ENCODE measurements around the gene MIGA2.
"Not testable (repeated sequence)": the region's sequence is repeated elsewhere in the genome, so short reads cannot be mapped to it uniquely, and the experiment has no call there.

The MIGA2 gene

GRCh38 chr9:129103595-129103965 lies 67.2 kb downstream of the MIGA2 start:
- DNase-seq = no peak

DNA sequence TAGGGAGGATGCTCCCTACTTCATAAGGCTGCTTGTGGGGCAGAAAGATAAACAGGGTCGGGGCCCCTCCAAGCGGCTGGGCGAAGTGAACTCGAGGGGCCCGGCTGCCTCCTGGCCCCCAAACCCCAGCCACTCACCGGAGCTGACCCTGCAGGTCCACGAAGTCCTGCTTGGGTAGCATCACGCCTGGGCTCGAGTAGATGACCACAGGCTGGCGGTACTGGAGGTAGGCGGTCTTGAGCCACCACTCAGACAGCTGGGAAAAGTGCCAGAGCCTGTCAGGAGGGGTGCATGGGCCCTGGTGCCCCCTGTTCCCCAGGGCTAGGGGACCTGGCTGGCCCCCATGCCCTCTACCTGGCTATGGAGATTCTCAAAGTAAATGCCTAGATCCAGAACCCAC lies 67.6 kb downstream of the MIGA2 start:
- no peak for DNase-seq

- no peak for DNase-seq
Observed at GRCh38 chr9:129105857-129106694, 69.7 kb downstream of the MIGA2 start.

- DNase-seq = no peak
Observed at GRCh38 chr9:129107651-129108050, 71.2 kb downstream of the MIGA2 start.

- DNase-seq = no peak
Observed at GRCh38 chr9:129108083-129108804, 71.8 kb downstream of the MIGA2 start.

DNA sequence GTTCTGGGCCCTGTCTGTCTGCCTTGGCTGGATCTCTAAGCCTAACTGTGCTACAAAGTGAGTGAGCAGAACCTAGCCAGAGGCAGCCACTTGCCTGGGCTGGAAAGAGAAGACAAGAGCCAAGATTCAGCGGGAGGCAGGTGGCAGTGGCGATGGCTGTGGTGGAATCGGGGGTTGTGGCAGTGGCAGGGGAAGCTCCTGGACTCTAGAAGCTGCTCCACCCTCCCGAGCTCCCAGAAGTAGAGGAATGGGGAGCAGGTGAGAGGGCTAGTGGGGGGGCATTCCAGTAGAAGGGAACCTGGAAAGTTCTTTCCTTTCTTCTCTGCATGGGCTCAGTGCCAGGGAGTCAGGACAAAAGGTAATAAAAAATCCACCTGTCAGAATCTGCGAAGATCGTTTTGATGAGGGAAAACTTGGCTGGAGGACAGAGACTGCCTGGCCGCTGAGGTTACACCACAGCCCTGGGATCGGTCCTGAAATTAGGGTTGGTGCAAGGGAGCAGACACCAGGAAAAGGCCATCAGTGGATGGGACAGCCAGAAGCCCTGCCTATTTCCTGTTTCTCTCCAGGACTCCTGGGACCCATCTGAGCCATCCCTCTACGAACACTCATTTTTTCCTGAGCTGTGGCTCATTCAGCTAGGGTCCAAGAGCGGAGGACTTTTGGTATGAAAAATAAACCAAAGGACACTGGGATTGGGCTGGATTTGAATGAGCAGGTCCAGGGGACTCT lies 72.5 kb downstream of the MIGA2 start:
- no peak for DNase-seq

GRCh38 chr9:129109537-129109903 lies 73.1 kb downstream of the MIGA2 start:
- DNase-seq = no peak

GRCh38 chr9:129109952-129110739 lies 73.7 kb downstream of the MIGA2 start:
- no peak for DNase-seq

DNA sequence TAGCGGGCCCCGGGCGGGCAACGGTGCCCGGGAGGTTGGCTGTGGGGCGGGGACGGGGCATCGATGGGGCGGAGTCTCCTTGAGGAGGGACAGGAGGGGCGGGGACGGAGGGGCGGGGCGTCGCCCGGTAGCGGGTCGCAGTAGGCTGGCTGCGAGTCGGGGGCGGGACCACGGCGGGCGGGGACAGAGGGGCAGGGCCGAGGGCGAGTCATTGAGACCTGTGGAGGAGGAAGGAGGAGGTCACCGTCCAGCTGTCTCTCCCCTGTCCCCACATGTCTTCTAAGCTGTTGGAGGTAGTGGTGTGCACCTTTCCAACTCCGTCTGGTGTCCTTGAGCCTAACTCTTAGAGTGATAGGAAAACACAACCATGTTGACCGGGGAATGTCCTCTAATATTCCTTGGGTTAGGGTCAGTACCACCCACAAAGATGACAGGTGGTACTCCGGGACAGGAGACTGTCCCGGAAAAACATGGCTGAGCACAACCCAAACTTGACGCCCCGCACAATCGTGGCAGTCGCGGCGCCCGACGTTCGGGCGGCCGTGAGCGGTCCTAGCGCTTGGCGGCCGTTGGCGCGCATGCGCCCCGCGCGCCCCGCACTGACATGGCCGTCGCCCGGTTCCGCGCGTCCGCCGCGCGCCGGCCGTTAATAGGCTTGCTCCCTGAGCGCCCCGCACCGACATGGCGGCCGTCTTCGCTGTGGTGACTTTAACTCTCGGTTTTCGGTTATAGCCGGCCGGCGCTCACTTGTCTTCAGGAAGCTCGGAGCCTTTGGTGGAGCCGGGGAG lies 74.5 kb downstream of the MIGA2 start, which contains the start of the genes CRAT and PTPA:
TSS of gene CRAT (minus strand) at position 54 of the 788 bp plus-strand sequence. CDS start 284 bp downstream, outside the sequence.
TSS of gene PTPA (plus strand) at position 676 of the 788 bp plus-strand sequence. CDS start 186 bp downstream, outside the sequence.
- peak; percentile 95 to 97 (median 96) for DNase-seq

GRCh38 chr9:129111528-129112151 lies 75.2 kb downstream of the MIGA2 start:
- peak in 1 of 4 experiments; percentile 8 for DNase-seq

- not testable (repeated sequence) for DNase-seq
Observed at GRCh38 chr9:129112526-129112925, 76.1 kb downstream of the MIGA2 start.

DNA sequence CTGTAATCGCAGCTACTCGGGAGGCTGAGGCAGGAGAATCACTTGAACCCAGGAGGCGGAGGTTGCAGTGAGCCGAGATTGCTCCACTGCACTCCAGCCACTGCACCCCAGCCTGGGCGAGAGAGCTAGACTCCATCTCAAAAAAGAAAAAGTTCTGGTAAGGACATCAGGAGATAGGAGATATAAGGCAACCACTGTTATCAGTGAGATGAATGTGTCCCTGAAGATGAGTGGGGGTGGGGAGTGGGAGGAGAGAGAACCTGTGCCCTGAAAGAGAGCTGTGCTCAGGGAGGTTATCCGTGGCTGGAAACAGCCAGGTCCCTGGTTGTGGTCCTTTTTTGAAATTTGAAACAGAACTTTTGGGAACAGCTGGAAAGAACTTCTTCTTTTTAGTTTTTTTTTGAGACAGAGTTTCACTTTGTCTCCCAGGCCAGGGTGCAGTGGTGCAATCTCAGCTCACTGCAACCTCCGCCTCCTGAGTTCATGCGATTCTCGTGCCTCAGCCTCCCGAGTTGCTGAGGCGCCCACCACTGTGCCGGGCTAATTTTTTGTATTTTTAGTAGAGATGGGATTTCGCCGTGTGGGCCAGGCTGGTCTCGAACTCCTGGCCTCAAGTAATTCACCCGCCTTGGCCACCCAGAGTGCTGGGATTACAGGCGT lies 77.3 kb downstream of the MIGA2 start:
- DNase-seq = no peak

DNA sequence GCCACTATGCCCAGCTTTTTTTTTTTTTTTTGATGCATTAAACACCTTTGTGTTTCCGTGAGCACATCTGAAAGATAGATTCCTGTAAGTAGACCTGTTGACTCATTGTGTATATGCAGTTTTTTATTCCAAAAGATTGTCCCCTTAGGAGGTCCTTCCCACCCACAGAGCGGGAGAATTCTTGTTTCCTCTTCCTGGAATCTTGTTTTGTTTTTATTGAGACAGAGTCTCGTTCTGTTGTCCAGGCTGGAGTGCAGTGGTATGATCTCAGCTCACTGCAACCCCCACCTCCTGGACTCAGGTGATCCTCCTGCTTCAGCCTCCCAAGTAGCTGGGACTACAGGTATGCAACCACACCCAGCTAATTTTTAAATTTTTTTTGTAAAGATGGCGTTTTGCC lies 82.4 kb downstream of the MIGA2 start:
- DNase-seq = no peak

DNA sequence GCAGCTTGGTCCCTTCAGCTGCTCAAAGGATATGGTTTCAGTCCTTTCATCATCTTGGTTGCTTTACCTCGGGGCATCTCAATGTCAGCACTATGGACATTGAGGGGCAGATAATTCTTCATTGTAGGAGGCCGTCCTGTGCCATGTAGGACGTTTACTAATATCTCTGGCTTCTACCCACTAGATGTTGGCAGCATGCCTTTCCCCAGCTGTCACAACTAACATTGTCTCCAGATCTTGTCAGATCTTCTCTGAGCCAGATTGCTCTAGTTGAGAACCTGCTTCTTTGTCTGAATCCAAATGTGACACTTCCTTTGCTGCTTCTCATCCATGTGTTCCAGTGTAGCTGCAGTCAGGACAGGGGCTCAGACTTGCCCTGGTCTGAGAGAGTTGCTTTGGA lies 85.1 kb downstream of the MIGA2 start:
- DNase-seq = no peak
